CD4-positive, alpha-beta T cell treated with Interferon gamma for 1 hour (primary cell): Measurements from ENCODE around the gene KRT79.
"Not testable (repeated sequence)": the region's sequence is repeated elsewhere in the genome, so short reads cannot be mapped to it uniquely, and the experiment has no call there.

Experiments
- DNase-seq: peaks from one replicate; pipeline ENCODE4 v3.0.0-alpha.2; 2020

Gene KRT79

GRCh38 chr12:52801773-52802172, 32.3 kb downstream of the KRT79 start:
- DNase-seq = no peak

- no peak for DNase-seq
These were observed 33.7 kb downstream of the KRT79 start for GRCh38 chr12:52800259-52800917.

- no peak for DNase-seq
These were observed 34.5 kb downstream of the KRT79 start for GRCh38 chr12:52799505-52800211.

- DNase-seq = no peak
These were observed 35.2 kb downstream of the KRT79 start for GRCh38 chr12:52798671-52799504.

- no peak for DNase-seq
These were observed 36.0 kb downstream of the KRT79 start for GRCh38 chr12:52798003-52798670.

- DNase-seq = no peak
These were observed 36.6 kb downstream of the KRT79 start for GRCh38 chr12:52797529-52797894.

- no peak for DNase-seq
These were observed 37.1 kb downstream of the KRT79 start for GRCh38 chr12:52796839-52797528.

GRCh38 chr12:52796429-52796794, 37.7 kb downstream of the KRT79 start:
- no peak for DNase-seq

- DNase-seq = no peak
These were observed 38.2 kb downstream of the KRT79 start, which contains the start of gene KRT3 for GRCh38 chr12:52795694-52796428. Gene KRT3, minus strand, starts transcription at chr12:52796117. Its CDS starts 75 bp downstream, at chr12:52796042.

- DNase-seq = not testable (repeated sequence)
These were observed 38.8 kb downstream of the KRT79 start for GRCh38 chr12:52795332-52795674.

- DNase-seq = no peak
These were observed 39.4 kb downstream of the KRT79 start for GRCh38 chr12:52794479-52795331.

GRCh38 chr12:52792185-52793029, 41.7 kb downstream of the KRT79 start:
- DNase-seq = no peak

GRCh38 chr12:52791271-52792184, 42.6 kb downstream of the KRT79 start:
- no peak for DNase-seq

GRCh38 chr12:52790427-52791270, 43.5 kb downstream of the KRT79 start:
- no peak for DNase-seq

- no peak for DNase-seq
These were observed 44.3 kb downstream of the KRT79 start for GRCh38 chr12:52789637-52790426.

- DNase-seq = no peak
These were observed 45.1 kb downstream of the KRT79 start for GRCh38 chr12:52788876-52789636.
